T-helper 2 cell (primary cell): ENCODE results near the gene ATF7.

Experiments used
- DNase-seq, 5 experiments: peaks; one replicate each; pipeline versions ENCODE4 v3.0.0 to v3.0.0-alpha.2; 2012 to 2022

ATF7 gene

GRCh38 chr12:53500142-53500775 is 125.9 kb downstream of the ATF7 start:
- peak in 2 of 5 experiments; percentile 31 to 55 for DNase-seq

- DNase-seq: peak; percentile 23 to 73 (median 49)
Observed at GRCh38 chr12:53499266-53500141, 126.7 kb downstream of the ATF7 start, which contains the start of gene MAP3K12. Gene MAP3K12 (minus strand): TSS chr12:53499458. CDS start chr12:53487391, 12,067 bp downstream.

GRCh38 chr12:53498235-53498630 is 127.9 kb downstream of the ATF7 start:
- DNase-seq: peak in 1 of 5 experiments; percentile 40

- no peak for DNase-seq
Observed at GRCh38 chr12:53497461-53497860, 128.7 kb downstream of the ATF7 start.

GRCh38 chr12:53496752-53497032 is 129.5 kb downstream of the ATF7 start:
- no peak for DNase-seq

GRCh38 chr12:53495903-53496751 is 130.1 kb downstream of the ATF7 start:
- no peak for DNase-seq

GRCh38 chr12:53493610-53494391 is 132.4 kb downstream of the ATF7 start:
- no peak for DNase-seq

GRCh38 chr12:53492830-53493609 is 133.2 kb downstream of the ATF7 start:
- peak; percentile 74 to 81 (median 78) for DNase-seq

- DNase-seq: no peak
Observed at GRCh38 chr12:53492188-53492587, 134.0 kb downstream of the ATF7 start.

- no peak for DNase-seq
Observed at GRCh38 chr12:53489242-53489864, 136.8 kb downstream of the ATF7 start.

- DNase-seq: no peak
Observed at GRCh38 chr12:53486736-53487487, 139.3 kb downstream of the ATF7 start.

- DNase-seq: no peak
Observed at GRCh38 chr12:53485955-53486735, 140.0 kb downstream of the ATF7 start.

GRCh38 chr12:53484686-53485575 is 141.3 kb downstream of the ATF7 start:
- no peak for DNase-seq

GRCh38 chr12:53483979-53484377 is 142.2 kb downstream of the ATF7 start:
- DNase-seq: no peak

- DNase-seq: no peak
Observed at GRCh38 chr12:53483225-53483978, 142.8 kb downstream of the ATF7 start.

GRCh38 chr12:53482626-53483168 is 143.5 kb downstream of the ATF7 start:
- DNase-seq: no peak

- DNase-seq: peak in 1 of 5 experiments; percentile 39
Observed at GRCh38 chr12:53481939-53482586, 144.1 kb downstream of the ATF7 start.
